HG02759 (cell line): ENCODE results near the gene AMBP.

ENCODE experiments used
- ATAC-seq: cut with Tn5 transposase; IDR thresholded peaks from one replicate; pipeline ENCODE4 v1.9.1; 2021; ENCODE audit warnings: mild to moderate bottlenecking, moderate library complexity; ENCODE audit not compliant: unreplicated experiment

AMBP gene

GRCh38 chr9:114076237-114077161 is 1.6 kb downstream of the AMBP start:
- ATAC-seq, result no peak

- ATAC-seq, result no peak
These were observed 2.5 kb downstream of the AMBP start for GRCh38 chr9:114075602-114076001.

GRCh38 chr9:114072184-114073140 is 5.6 kb downstream of the AMBP start:
- ATAC-seq, result no peak

GRCh38 chr9:114071197-114071795 is 6.8 kb downstream of the AMBP start:
- no peak for ATAC-seq

- ATAC-seq, result no peak
These were observed 7.7 kb downstream of the AMBP start for GRCh38 chr9:114070188-114071103.

GRCh38 chr9:114069476-114070187 is 8.5 kb downstream of the AMBP start:
- no peak for ATAC-seq

- ATAC-seq, result no peak
These were observed 12.8 kb downstream of the AMBP start for GRCh38 chr9:114065304-114065703.

GRCh38 chr9:114061830-114062474 is 16.1 kb downstream of the AMBP start:
- ATAC-seq, result no peak

GRCh38 chr9:114061292-114061691 is 16.8 kb downstream of the AMBP start:
- ATAC-seq, result no peak

- ATAC-seq, result no peak
These were observed 17.4 kb downstream of the AMBP start for GRCh38 chr9:114060711-114061110.

- ATAC-seq, result no peak
These were observed 18.0 kb downstream of the AMBP start for GRCh38 chr9:114060070-114060469.

GRCh38 chr9:114059047-114059803 is 18.9 kb downstream of the AMBP start:
- no peak for ATAC-seq

GRCh38 chr9:114058688-114059046 is 19.4 kb downstream of the AMBP start:
- no peak for ATAC-seq

GRCh38 chr9:114057161-114057885 is 20.8 kb downstream of the AMBP start:
- ATAC-seq, result no peak

- ATAC-seq, result no peak
These were observed 21.6 kb downstream of the AMBP start for GRCh38 chr9:114056527-114056926.

- no peak for ATAC-seq
These were observed 22.2 kb downstream of the AMBP start for GRCh38 chr9:114055894-114056293.

GRCh38 chr9:114055061-114055460 is 23.0 kb downstream of the AMBP start:
- ATAC-seq, result no peak
